Measurements from ENCODE around the gene UBAC1. TPM values are rescaled to one million over a fixed set of nuclear protein-coding genes. Genes with fewer than 3 reads are reported as not detected.

Gene UBAC1
- total RNA-seq, 1 experiment from 2014 or later, result 55.4 TPM

- CTCF ChIA-PET, result no interaction called here
- Histone ChIP-seq H3K36me3 (ENCODE audit: control insufficient read depth, insufficient read depth, low read length) (no peaks in the 10 kb centered on the region; the same call in 1 of the 2 replicates), H3K4me1 (no peaks in the 10 kb centered on the region), H3K4me3 (ENCODE audit: low read depth, low read length) (no peak overlapping the region), H3K27me3 (replicated peaks; ENCODE audit: control insufficient read depth, insufficient read depth, low read length) (no peaks in the 10 kb centered on the region), H3K9me3 (no peaks in the 10 kb centered on the region)
- Mint-ChIP-seq H3K4me3 (ENCODE audit: unreplicated experiment) (no peak overlapping the region), H3K4me1 (ENCODE audit: low read depth, unreplicated experiment) (no peaks in the 10 kb centered on the region), H3K9me3 (ENCODE audit: unreplicated experiment) (no peaks in the 10 kb centered on the region), H3K27me3 (ENCODE audit: insufficient read depth, unreplicated experiment) (no peaks in the 10 kb centered on the region), H3K27ac (ENCODE audit: unreplicated experiment) (no peak overlapping the region), H3K36me3 (ENCODE audit: insufficient read depth, unreplicated experiment) (peaks cover 59% of the 10 kb centered on the region)
- BruUV-seq (replicated peaks), result no TSS peak
- no peak for DNase-seq
- TF ChIP-seq, protein P1, sequence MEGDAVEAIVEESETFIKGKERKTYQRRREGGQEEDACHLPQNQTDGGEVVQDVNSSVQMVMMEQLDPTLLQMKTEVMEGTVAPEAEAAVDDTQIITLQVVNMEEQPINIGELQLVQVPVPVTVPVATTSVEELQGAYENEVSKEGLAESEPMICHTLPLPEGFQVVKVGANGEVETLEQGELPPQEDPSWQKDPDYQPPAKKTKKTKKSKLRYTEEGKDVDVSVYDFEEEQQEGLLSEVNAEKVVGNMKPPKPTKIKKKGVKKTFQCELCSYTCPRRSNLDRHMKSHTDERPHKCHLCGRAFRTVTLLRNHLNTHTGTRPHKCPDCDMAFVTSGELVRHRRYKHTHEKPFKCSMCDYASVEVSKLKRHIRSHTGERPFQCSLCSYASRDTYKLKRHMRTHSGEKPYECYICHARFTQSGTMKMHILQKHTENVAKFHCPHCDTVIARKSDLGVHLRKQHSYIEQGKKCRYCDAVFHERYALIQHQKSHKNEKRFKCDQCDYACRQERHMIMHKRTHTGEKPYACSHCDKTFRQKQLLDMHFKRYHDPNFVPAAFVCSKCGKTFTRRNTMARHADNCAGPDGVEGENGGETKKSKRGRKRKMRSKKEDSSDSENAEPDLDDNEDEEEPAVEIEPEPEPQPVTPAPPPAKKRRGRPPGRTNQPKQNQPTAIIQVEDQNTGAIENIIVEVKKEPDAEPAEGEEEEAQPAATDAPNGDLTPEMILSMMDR (IDR thresholded peaks at IDR 0.05; ENCODE audit: insufficient read depth in 1 of 2, low read depth in 1 of 2, low read length in 1 of 2, severe bottlenecking in 1 of 2, unreplicated experiment in 1 of 2), result no peak
- intact Hi-C loops (cut with micrococcal nuclease; ENCODE audit: unreplicated experiment), result no loop called here
- POLR2A ChIA-PET, result no interaction called here
These were observed 32.2 kb downstream of the UBAC1 start for GRCh38 chr9:135928731-135929655.

GRCh38 chr9:135928074-135928730, 33.0 kb downstream of the UBAC1 start:
- Histone ChIP-seq H3K27me3 (replicated peaks; ENCODE audit: control insufficient read depth, insufficient read depth, low read length) (no peaks in the 10 kb centered on the region), H3K4me3 (ENCODE audit: low read depth, low read length) (no peak overlapping the region), H3K4me1 (no peaks in the 10 kb centered on the region), H3K36me3 (ENCODE audit: control insufficient read depth, insufficient read depth, low read length) (no peaks in the 10 kb centered on the region; the same call in 1 of the 2 replicates), H3K9me3 (no peaks in the 10 kb centered on the region)
- Mint-ChIP-seq H3K36me3 (ENCODE audit: insufficient read depth, unreplicated experiment) (peaks cover 51% of the 10 kb centered on the region), H3K4me1 (ENCODE audit: low read depth, unreplicated experiment) (no peaks in the 10 kb centered on the region), H3K4me3 (ENCODE audit: unreplicated experiment) (no peak overlapping the region), H3K27me3 (ENCODE audit: insufficient read depth, unreplicated experiment) (no peaks in the 10 kb centered on the region), H3K9me3 (ENCODE audit: unreplicated experiment) (no peaks in the 10 kb centered on the region), H3K27ac (ENCODE audit: unreplicated experiment) (no peak overlapping the region)
- intact Hi-C loops (cut with micrococcal nuclease; ENCODE audit: unreplicated experiment), result no loop called here
- POLR2A ChIA-PET, result no interaction called here
- BruUV-seq (replicated peaks), result no TSS peak
- DNase-seq, result no peak
- TF ChIP-seq, protein P1 (IDR thresholded peaks at IDR 0.05; ENCODE audit: insufficient read depth in 1 of 2, low read depth in 1 of 2, low read length in 1 of 2, severe bottlenecking in 1 of 2, unreplicated experiment in 1 of 2), result no peak
- CTCF ChIA-PET, result no interaction called here

DNA sequence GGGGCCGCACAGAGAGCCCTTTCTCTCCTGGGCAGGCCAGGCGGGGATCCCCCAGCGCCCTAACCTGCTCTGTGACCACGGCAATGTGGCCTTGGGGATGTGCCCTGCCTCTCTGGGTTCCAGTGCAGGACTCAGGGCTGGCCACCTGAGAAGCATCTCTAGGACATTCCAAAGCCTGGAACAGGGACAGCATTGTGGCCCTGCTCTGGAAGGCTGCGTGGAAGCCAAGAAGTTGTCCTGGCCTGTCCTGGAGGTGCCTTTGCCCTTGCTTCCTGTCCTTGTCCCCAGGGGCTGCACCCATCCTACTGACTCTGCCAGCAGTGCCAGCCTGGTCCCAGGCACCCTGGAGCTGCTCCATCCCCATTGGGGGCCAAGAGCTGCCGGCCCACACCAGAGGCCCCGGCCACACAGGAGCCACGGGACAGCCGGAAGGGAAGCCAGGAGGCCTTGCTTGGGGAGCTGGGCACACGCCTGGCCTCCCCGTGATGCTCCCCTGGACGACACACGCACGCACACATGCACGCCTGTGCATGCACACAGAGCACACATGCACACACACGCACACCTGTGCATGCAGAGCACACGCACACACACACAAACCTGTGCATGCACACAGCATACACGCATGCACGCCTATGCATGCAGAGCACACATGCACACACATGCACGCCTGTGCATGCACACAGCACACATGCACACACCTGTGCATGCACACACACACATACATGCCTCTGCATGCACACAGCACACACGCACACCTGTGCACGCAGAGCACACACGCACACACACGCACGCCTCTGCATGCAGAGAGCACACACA, 33.8 kb downstream of the UBAC1 start:
- Mint-ChIP-seq H3K27ac (ENCODE audit: unreplicated experiment) (no peak overlapping the region), H3K36me3 (ENCODE audit: insufficient read depth, unreplicated experiment) (peaks cover 43% of the 10 kb centered on the region), H3K4me3 (ENCODE audit: unreplicated experiment) (no peak overlapping the region), H3K9me3 (ENCODE audit: unreplicated experiment) (no peaks in the 10 kb centered on the region), H3K27me3 (ENCODE audit: insufficient read depth, unreplicated experiment) (no peaks in the 10 kb centered on the region), H3K4me1 (ENCODE audit: low read depth, unreplicated experiment) (no peaks in the 10 kb centered on the region)
- DNase-seq, result no peak
- ChIA-PET CTCF (no interaction called here), POLR2A (no interaction called here)
- intact Hi-C loops (cut with micrococcal nuclease; ENCODE audit: unreplicated experiment), result no loop called here
- no peaks in the 10 kb centered on the region for H3K9me3 ChIP-seq
- H3K4me1 ChIP-seq, result no peaks in the 10 kb centered on the region
- H3K4me3 ChIP-seq (ENCODE audit: low read depth, low read length), result no peak overlapping the region
- no TSS peak for BruUV-seq (replicated peaks)
- no peaks in the 10 kb centered on the region; the same call in 1 of the 2 replicates for H3K36me3 ChIP-seq (ENCODE audit: control insufficient read depth, insufficient read depth, low read length)
- TF ChIP-seq, protein P1 (IDR thresholded peaks at IDR 0.05; ENCODE audit: insufficient read depth in 1 of 2, low read depth in 1 of 2, low read length in 1 of 2, severe bottlenecking in 1 of 2, unreplicated experiment in 1 of 2), result no peak
- no peaks in the 10 kb centered on the region for H3K27me3 ChIP-seq (replicated peaks; ENCODE audit: control insufficient read depth, insufficient read depth, low read length)

Data from Caco-2 (cell line).